SK-N-MC (cell line): ENCODE measurements around the gene DPAGT1.

ENCODE experiments used
- EZH2 ChIP-seq: fragments of 200-600 bp; sonication (generic); IDR thresholded peaks from one replicate; pipeline ENCODE4 v1.6.1; 2017; ENCODE audit warnings: antibody characterized with exemption
- FOXP2 ChIP-seq: optimal IDR thresholded peaks from 2 replicates; pipeline ENCODE3; 2011; ENCODE audit warnings: mild to moderate bottlenecking, moderate library complexity; ENCODE audit not compliant: insufficient read depth; ENCODE audit errors: extremely low read length, control extremely low read depth
- POLR2AphosphoS5 ChIP-seq: IDR thresholded peaks from 2 replicates; pipeline ENCODE4 v1.6.1; 2012; ENCODE audit warnings: mild to moderate bottlenecking, low read depth, low read length, borderline replicate concordance

- TF ChIP-seq EZH2 (no peak), POLR2AphosphoS5 (no peak), FOXP2 (no peak)
Observed at GRCh38 chr11:119103793-119104192, 2.1 kb upstream of the DPAGT1 start.
